ENCODE results near the gene BBS12. TPM values are rescaled to one million over a fixed set of nuclear protein-coding genes. Genes with fewer than 3 reads are reported as not detected.

Gene BBS12
- total RNA-seq, 1 donor from 2014 or later: 4.1 TPM

DNA sequence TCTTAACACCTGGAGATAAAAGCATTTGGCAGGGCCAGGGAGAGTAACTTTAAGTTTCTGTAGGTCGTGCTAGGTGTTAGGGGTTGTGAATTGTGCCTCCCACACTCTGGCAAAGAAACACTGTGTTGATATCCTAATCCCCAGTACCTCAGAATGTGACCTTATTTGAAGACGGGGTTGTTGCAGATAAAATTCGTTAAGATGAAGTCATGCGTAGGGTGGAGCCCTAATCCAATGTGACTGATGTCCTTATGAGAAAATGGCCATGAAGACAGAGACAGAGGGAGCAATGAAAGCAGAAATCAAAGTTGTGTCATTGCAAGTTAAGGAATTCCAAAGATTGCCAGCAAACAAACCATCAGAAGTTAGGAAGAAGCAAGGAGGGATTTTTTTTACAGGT, 40.5 kb upstream of the BBS12 start:
- H3K4me3 Mint-ChIP-seq: no peak overlapping the region
- H3K36me3 Mint-ChIP-seq (ENCODE audit: low read depth): no peaks in the 10 kb centered on the region
- no peak for TF ChIP-seq CTCF (conservative IDR thresholded peaks at IDR 0.05)
- peaks cover 6% of the 10 kb centered on the region for H3K27me3 Mint-ChIP-seq (ENCODE audit: low read depth)
- no peaks in the 10 kb centered on the region for H3K9me3 Mint-ChIP-seq
- H3K4me1 Mint-ChIP-seq: peaks cover 8% of the 10 kb centered on the region
- no peak for DNase-seq (ENCODE audit: low read depth, low spot score)
- no peak overlapping the region for H3K27ac Mint-ChIP-seq (ENCODE audit: unreplicated experiment)

GRCh38 chr4:122692641-122693520, 39.6 kb upstream of the BBS12 start:
- H3K27me3 Mint-ChIP-seq (ENCODE audit: low read depth): peaks cover 6% of the 10 kb centered on the region
- H3K27ac Mint-ChIP-seq (ENCODE audit: unreplicated experiment): no peak overlapping the region
- no peaks in the 10 kb centered on the region for H3K9me3 Mint-ChIP-seq
- no peaks in the 10 kb centered on the region for H3K36me3 Mint-ChIP-seq (ENCODE audit: low read depth)
- H3K4me1 Mint-ChIP-seq: peaks cover 1% of the 10 kb centered on the region
- no peak for DNase-seq (ENCODE audit: low read depth, low spot score)
- no peak overlapping the region for H3K4me3 Mint-ChIP-seq
- TF ChIP-seq CTCF (conservative IDR thresholded peaks at IDR 0.05): no peak

DNA sequence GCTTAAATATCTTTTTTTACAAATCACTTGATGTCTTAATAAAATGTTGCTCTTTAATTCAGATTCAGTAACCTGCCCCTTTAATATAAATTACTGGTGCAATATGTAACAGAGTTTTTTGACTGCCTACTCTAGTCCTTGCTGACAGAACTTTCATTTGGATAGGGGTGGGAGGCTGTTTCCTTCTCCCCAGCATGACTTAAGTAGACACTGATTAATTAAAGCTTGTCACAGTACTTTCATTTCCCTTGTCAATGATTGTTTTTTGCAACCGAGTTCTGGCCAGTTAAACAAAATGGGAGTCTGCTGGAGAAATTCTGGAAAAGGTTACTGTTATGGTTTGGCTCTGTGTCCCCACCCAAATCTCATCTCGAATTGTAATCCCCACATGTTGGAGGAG, 37.3 kb upstream of the BBS12 start:
- no peak overlapping the region for H3K4me3 Mint-ChIP-seq
- no peaks in the 10 kb centered on the region for H3K4me1 Mint-ChIP-seq
- H3K36me3 Mint-ChIP-seq (ENCODE audit: low read depth): no peaks in the 10 kb centered on the region
- H3K27ac Mint-ChIP-seq (ENCODE audit: unreplicated experiment): no peak overlapping the region
- DNase-seq (ENCODE audit: low read depth, low spot score): no peak
- H3K9me3 Mint-ChIP-seq: no peaks in the 10 kb centered on the region
- no peak for TF ChIP-seq CTCF (conservative IDR thresholded peaks at IDR 0.05)
- H3K27me3 Mint-ChIP-seq (ENCODE audit: low read depth): peaks cover 6% of the 10 kb centered on the region

GRCh38 chr4:122700178-122700725, 32.3 kb upstream of the BBS12 start:
- no peak overlapping the region for H3K4me3 Mint-ChIP-seq
- DNase-seq (ENCODE audit: low read depth, low spot score): no peak

GRCh38 chr4:122701061-122701460, 31.4 kb upstream of the BBS12 start:
- peaks cover 2% of the 10 kb centered on the region for H3K27me3 Mint-ChIP-seq (ENCODE audit: low read depth)
- H3K4me1 Mint-ChIP-seq: no peaks in the 10 kb centered on the region
- no peaks in the 10 kb centered on the region for H3K9me3 Mint-ChIP-seq
- no peak overlapping the region for H3K27ac Mint-ChIP-seq (ENCODE audit: unreplicated experiment)
- H3K36me3 Mint-ChIP-seq (ENCODE audit: low read depth): no peaks in the 10 kb centered on the region
- no peak for DNase-seq (ENCODE audit: low read depth, low spot score)
- no peak for TF ChIP-seq CTCF (conservative IDR thresholded peaks at IDR 0.05)
- no peak overlapping the region for H3K4me3 Mint-ChIP-seq

More at GRCh38 chr4:122700178-122700725, 32.3 kb upstream of the BBS12 start:
- Mint-ChIP-seq H3K4me1 (no peaks in the 10 kb centered on the region), H3K36me3 (ENCODE audit: low read depth) (no peaks in the 10 kb centered on the region), H3K9me3 (no peaks in the 10 kb centered on the region), H3K27me3 (ENCODE audit: low read depth) (peaks cover 6% of the 10 kb centered on the region), H3K27ac (ENCODE audit: unreplicated experiment) (no peak overlapping the region)
- no peak for TF ChIP-seq CTCF (conservative IDR thresholded peaks at IDR 0.05)
